Loucy (cell line): Measurements from ENCODE around the gene ADAMTS8.

Source experiments
- EZH2phosphoT487 ChIP-seq: fragments of 200-600 bp; IDR thresholded peaks from 2 replicates; pipeline ENCODE4 v1.6.1; 2018; ENCODE audit warnings: antibody characterized with exemption, mild to moderate bottlenecking, moderate library complexity, borderline replicate concordance
- TF ChIP-seq, protein P1 (sequence below): fragments of 200-600 bp; sonication (generic); conservative IDR thresholded peaks from 2 replicates; pipeline ENCODE4 v1.5.1; 2014; ENCODE audit warnings: mild to moderate bottlenecking, antibody characterized with exemption, low read length

DNA sequence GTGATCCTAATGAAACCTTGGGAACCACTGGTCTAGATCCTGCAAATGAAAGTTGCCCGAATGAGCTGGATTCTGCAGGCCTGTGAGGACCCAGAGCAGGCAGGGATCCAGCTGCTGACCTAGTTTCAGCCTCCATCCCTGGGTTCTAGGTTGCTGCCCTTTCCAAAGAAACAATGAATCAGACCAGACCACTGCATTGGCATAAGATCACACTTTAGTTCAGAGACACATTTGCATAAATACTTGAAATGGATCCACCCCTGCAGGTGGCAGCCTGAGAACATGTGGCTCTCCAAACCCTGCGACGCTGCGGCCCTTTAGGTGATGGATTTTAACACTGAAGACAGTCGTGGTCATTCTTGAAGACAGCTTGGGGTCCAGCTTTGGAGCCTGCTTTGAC is 23.7 kb downstream of the ADAMTS8 start:
- TF ChIP-seq, protein P1, sequence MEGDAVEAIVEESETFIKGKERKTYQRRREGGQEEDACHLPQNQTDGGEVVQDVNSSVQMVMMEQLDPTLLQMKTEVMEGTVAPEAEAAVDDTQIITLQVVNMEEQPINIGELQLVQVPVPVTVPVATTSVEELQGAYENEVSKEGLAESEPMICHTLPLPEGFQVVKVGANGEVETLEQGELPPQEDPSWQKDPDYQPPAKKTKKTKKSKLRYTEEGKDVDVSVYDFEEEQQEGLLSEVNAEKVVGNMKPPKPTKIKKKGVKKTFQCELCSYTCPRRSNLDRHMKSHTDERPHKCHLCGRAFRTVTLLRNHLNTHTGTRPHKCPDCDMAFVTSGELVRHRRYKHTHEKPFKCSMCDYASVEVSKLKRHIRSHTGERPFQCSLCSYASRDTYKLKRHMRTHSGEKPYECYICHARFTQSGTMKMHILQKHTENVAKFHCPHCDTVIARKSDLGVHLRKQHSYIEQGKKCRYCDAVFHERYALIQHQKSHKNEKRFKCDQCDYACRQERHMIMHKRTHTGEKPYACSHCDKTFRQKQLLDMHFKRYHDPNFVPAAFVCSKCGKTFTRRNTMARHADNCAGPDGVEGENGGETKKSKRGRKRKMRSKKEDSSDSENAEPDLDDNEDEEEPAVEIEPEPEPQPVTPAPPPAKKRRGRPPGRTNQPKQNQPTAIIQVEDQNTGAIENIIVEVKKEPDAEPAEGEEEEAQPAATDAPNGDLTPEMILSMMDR, result no peak
- TF ChIP-seq EZH2phosphoT487, result no peak
